ENCODE data around the gene STRN4.
"Not testable (repeated sequence)": the region's sequence is repeated elsewhere in the genome, so short reads cannot be mapped to it uniquely, and the experiment has no call there.

The STRN4 gene

GRCh38 chr19:46715620-46715974 is 30.7 kb downstream of the STRN4 start:
- no peak for TF ChIP-seq CTCF (IDR thresholded peaks at IDR 0.05; ENCODE audit: low read depth, low read length)
- peak overlapping the region; percentile 88 for H3K4me3 ChIP-seq (ENCODE audit: low read depth, low read length)
- in situ Hi-C loops (cut with HindIII; ENCODE audit: low sequenced_read_pairs), result no loop called here
- DNase-seq (ENCODE audit: low read depth, low spot score), result no peak

- no peak for TF ChIP-seq CTCF (IDR thresholded peaks at IDR 0.05; ENCODE audit: low read depth, low read length)
- no peak for DNase-seq (ENCODE audit: low read depth, low spot score)
- peak overlapping the region; percentile 63 for H3K4me3 ChIP-seq (ENCODE audit: low read depth, low read length)
- in situ Hi-C loops (cut with HindIII; ENCODE audit: low sequenced_read_pairs), result no loop called here
These were observed 31.7 kb downstream of the STRN4 start for GRCh38 chr19:46714444-46715106.

- H3K4me3 ChIP-seq (ENCODE audit: low read depth, low read length), result peak overlapping the region; percentile 63
- DNase-seq (ENCODE audit: low read depth, low spot score), result peak; percentile 83
- in situ Hi-C loops (cut with HindIII; ENCODE audit: low sequenced_read_pairs), result no loop called here
- no peak for TF ChIP-seq CTCF (IDR thresholded peaks at IDR 0.05; ENCODE audit: low read depth, low read length)
These were observed 32.3 kb downstream of the STRN4 start for GRCh38 chr19:46713781-46714443.

- DNase-seq (ENCODE audit: low read depth, low spot score); H3K4me3 ChIP-seq (ENCODE audit: low read depth, low read length); in situ Hi-C loops (cut with HindIII; ENCODE audit: low sequenced_read_pairs): not testable (repeated sequence)
These were observed 33.4 kb downstream of the STRN4 start for GRCh38 chr19:46712768-46713338.

GRCh38 chr19:46710687-46711086 is 35.6 kb downstream of the STRN4 start:
- in situ Hi-C loops (cut with HindIII; ENCODE audit: low sequenced_read_pairs), result no loop called here
- no peak for DNase-seq (ENCODE audit: low read depth, low spot score)
- no peak for TF ChIP-seq CTCF (IDR thresholded peaks at IDR 0.05; ENCODE audit: low read depth, low read length)
- no peak overlapping the region for H3K4me3 ChIP-seq (ENCODE audit: low read depth, low read length)

GRCh38 chr19:46704379-46705076 is 41.7 kb downstream of the STRN4 start:
- TF ChIP-seq CTCF (IDR thresholded peaks at IDR 0.05; ENCODE audit: low read depth, low read length), result peak; percentile 96
- DNase-seq (ENCODE audit: low read depth, low spot score), result peak; percentile 23
- in situ Hi-C loops (cut with HindIII; ENCODE audit: low sequenced_read_pairs), result no loop called here

GRCh38 chr19:46700704-46701103 is 45.5 kb downstream of the STRN4 start:
- DNase-seq (ENCODE audit: low read depth, low spot score), result no peak
- in situ Hi-C loops (cut with HindIII; ENCODE audit: low sequenced_read_pairs), result no loop called here
- no peak for TF ChIP-seq CTCF (IDR thresholded peaks at IDR 0.05; ENCODE audit: low read depth, low read length)
- H3K4me3 ChIP-seq (ENCODE audit: low read depth, low read length), result no peak overlapping the region

More at GRCh38 chr19:46704379-46705076, 41.7 kb downstream of the STRN4 start:
- no peak overlapping the region for H3K4me3 ChIP-seq (ENCODE audit: low read depth, low read length)

All from astrocyte of the spinal cord (primary cell).